ENCODE results near the gene DDI1.

- TF ChIP-seq CTCF (IDR thresholded peaks at IDR 0.05 in 2 of 3, conservative IDR thresholded peaks at IDR 0.05 in 1 of 3; ENCODE audit: borderline replicate concordance in 1 of 3, insufficient read depth in 1 of 3, low read depth in 2 of 3, low read length in 2 of 3) (no peak), SIN3A (IDR thresholded peaks at IDR 0.05; ENCODE audit: low read depth) (no peak), POLR2AphosphoS5 (IDR thresholded peaks at IDR 0.05; ENCODE audit: low read depth, low read length) (no peak), POLR2A (IDR thresholded peaks at IDR 0.05; ENCODE audit: borderline replicate concordance, extremely low read depth, insufficient read depth, insufficient read length) (no peak)
Measured at GRCh38 chr11:103997082-103997481, 39.4 kb upstream of the DDI1 start.

Data from HCT116 (cell line).